GM18907 (cell line): ENCODE data around the gene MRM2.

Experiments
- ATAC-seq: cut with Tn5 transposase; IDR thresholded peaks from one replicate; pipeline ENCODE4 v1.9.1; 2021; ENCODE audit warnings: mild to moderate bottlenecking, moderate library complexity; ENCODE audit not compliant: unreplicated experiment

Gene MRM2

DNA sequence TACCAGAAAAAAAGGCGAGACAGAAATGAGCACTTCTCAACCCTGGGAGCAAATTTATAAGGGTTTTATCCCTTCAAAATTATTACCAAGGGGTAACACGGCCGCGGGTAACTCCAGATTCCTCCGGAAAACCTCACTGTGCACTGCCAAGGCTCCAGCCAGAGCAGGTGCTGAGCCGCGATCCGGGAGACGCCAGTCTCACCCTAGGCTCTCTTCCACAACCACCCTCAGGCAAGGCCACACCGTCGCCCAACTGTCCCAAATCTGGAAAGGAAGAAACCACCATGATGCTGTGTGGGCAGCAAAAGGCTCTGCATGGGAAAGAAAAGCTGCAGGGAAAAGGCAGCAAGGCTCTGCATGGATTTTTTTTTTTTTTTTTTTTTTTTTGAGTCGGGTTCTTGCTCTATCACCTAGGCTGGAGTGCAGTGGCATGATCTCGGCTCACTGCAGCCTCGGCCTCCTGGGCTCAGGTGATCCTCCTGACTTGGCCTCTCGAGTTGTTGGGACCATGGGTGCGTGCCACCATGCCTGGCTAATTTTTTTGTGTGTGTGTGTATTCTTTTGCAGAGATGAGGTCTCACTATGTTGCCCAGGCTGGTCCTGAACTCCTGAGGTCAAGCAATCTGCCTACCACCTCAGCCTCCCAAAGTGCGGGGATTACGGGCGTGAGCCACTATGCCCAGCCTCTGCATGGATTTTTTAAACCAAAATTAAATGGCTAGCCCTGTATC lies 48.3 kb downstream of the MRM2 start:
- no peak for ATAC-seq

DNA sequence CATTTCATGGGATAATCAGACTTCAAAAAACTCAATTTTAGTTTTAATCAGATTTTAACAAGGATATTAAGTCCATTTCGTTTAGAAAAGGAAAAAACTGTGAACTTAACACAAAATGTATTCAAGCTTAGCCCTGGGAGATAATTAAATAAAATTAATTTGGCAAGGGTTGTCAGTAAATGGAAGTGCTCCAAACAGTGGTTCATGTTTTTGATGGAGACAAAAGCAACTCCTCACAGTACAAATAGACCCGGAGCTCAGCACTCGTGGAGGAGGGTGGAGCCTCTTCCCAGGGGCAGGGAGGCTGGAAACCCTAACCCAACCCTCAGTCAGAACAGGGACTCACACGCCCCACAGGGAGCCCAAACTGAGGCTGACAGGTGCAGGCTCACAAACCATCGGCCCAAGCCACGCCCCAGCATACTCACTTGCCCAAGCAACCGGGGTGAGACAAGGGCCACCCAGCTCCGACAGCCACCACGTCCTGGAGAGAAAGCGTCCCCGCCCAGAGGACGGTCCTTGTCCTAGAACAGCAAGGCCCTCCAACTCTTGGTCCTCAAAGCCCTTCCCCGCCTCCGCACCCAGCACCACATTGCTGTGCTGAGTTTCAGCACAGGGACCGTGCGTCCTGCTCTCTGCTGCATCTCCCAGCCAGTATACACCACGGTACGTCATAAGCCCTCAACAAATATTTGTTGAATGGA lies 49.0 kb downstream of the MRM2 start:
- ATAC-seq, result no peak

DNA sequence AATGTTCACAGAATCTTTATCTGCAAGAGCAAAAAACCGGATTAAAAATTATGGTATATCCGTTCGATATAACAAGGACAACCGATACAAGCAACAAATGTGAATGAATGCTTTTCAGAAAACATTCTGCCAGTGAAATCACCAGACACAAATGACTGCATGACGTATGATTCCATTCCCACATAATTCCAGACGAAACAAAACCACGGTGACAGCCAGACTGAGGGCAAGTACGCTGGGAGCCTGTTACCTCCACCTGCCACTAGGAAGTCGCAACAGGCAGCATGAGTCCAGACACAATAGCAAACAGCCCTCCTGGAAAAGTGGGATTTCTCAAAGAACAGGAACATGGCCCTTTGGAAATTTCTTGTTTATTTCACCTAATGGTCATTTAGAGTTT lies 51.0 kb downstream of the MRM2 start:
- ATAC-seq, result no peak

DNA sequence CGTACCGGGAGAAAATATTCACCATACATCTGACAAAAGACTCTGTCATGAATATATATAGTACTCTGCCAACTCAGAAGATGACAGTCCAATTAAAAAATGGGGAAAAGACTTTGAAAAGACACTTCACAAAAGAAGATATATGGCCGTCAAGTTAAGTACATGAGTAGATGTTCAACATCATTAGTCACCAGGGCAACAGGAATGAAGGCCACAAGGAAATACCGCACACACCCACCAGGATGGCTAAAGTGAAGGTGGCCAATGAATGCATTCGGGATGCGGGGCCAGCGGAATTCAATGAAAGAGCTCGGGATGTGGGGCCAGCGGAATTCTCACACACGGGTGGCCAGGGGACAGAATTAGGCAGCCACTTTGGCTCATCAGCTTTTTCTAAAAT lies 51.5 kb downstream of the MRM2 start:
- no peak for ATAC-seq

DNA sequence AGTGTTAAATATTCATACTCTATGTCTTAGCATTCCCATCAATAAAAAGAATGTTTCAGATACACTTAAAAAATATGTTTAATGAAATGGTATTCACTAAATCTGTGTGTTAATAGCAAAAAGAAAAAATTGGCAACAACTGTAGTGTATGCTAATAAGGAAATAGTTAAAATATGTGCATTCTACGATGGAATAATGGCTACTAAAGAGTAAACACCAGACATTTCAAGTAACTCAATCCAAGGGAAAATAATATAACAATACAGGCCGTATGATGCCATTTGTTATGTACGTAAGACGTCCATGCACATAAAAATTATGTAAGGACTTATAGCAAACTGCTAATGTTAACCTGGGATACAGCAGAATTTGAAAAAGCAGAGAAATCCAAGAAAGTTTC lies 55.8 kb downstream of the MRM2 start:
- no peak for ATAC-seq

DNA sequence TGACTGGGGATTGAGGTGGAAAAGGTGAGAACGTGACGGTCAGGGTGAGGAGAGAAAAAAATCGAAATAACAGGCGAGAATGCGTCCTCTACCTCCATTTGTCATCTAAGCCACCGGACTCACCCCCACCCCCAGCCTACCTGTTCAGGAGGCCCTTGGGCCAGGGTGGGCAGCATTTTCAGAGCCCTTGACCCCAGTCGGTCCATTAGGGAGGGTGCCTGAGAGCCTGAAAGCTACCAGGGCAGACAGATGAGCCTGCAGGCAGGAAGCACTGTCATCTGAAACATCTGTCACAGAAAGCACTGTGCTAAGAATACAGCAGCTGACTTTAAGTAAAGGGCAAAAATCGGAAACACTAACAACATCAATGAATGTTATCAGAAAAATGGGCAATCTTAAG lies 56.3 kb downstream of the MRM2 start:
- ATAC-seq, result no peak
